GM18858 (cell line): ENCODE data around the gene ABHD15.
"Not testable (repeated sequence)": the region's sequence is repeated elsewhere in the genome, so short reads cannot be mapped to it uniquely, and the experiment has no call there.

Experiments used
- ATAC-seq: cut with Tn5 transposase; IDR thresholded peaks from one replicate; pipeline ENCODE4 v1.9.1; 2021; ENCODE audit not compliant: unreplicated experiment

Gene ABHD15

DNA sequence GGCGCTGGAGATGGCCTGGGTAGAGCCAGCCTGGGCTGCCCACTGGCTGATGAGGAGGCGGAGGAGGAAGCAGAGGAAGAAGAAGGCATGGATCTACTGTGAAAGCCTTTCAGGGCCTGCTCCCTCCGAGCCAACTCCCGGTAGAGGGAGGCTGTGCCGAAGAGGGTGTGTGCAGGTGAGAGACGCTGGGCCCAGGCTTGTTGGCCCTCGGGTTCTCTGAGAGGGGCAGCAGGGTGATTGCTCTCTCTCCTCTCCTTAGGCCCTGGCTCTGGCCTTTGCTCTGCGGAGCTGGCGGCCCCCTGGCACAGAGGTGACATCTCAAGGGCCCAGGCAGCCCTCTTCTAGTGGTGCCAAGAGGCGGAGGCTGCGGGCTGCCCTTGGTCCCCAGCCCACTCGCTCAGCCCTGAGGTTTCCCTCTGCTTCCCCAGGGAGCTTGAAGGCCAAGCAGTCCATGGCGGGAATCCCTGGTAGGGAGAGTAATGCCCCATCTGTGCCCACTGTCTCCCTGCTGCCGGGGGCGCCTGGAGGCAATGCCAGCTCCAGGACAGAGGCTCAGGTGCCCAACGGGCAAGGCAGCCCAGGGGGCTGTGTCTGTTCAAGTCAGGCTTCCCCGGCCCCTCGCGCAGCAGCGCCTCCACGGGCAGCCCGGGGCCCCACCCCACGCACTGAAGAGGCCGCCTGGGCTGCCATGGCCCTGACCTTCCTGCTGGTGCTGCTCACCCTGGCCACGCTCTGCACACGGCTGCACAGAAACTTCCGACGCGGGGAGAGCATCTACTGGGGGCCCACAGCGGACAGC is 5.2 kb upstream of the ABHD15 start:
- ATAC-seq = no peak

DNA sequence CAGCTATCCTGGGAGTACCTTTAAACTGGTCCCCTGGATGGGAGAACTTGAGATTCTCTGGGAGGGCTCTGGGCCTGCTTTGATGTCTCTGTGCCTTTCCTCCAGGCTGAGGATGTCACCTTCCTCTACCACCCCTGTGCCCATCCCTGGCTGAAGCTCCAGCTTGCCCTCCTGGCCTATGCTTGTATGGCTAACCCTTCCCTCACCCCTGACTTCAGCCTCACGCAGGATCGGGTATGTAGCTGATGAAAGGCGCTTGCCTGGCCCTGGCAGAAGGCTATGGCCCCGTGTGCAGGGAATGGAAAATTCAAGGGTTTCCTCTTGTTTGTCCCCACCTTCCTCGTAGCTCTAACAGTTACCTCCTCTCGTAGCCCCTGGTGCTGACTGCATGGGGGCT is 4.6 kb upstream of the ABHD15 start:
- no peak for ATAC-seq

DNA sequence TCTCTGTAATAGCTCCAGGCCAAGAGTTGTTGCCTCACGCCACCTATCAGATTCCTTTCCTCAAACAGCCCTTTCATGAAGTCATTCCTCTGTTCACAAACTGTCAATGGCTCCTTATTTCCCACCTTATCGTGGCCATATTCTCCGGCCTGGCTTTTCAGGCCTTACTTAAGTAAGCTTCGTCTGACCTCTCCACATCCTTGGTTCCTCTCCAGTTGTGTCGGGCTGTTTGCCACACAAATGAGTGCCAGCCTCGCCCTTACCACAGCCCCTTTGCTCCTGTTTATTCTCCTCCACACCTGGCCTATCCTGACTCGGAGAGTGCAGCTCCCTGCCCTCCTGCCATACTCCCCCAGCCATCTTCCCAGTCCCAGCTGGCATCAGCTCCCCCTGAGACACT is 3.7 kb upstream of the ABHD15 start:
- ATAC-seq = no peak

DNA sequence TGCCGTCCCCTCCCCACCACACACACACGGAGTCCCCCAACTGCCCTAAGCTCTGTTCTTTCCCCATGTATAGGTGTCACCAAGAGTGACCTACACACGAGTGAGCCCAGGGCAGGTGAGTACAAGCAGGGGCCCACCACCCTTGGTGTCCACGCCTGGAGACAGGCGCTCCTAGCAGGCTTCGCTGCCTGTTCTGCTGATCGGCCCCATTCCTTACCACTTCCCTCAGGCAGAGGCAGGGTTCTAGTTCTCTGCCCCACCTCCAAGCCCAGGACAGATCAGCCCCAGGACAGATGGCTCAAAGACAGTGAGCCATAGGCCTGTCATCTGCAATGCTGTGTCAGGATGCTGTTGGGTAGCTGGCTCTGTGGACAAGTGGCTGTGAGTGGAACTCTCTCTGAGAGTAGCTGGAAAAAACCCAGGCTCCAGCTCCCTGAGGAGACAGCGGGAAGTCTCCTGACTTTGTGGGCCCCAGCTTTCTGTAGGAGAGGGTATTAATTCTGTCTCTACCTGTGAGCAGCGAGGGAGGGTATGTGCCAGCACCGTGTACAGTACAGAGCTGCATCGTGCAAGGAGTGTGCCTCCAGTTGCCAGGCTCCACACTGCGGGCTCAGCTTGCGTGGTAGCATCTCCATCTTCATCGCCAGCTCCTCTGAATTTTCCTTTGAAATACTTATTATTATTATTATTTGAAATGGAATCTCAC is 2.6 kb upstream of the ABHD15 start:
- no peak for ATAC-seq

DNA sequence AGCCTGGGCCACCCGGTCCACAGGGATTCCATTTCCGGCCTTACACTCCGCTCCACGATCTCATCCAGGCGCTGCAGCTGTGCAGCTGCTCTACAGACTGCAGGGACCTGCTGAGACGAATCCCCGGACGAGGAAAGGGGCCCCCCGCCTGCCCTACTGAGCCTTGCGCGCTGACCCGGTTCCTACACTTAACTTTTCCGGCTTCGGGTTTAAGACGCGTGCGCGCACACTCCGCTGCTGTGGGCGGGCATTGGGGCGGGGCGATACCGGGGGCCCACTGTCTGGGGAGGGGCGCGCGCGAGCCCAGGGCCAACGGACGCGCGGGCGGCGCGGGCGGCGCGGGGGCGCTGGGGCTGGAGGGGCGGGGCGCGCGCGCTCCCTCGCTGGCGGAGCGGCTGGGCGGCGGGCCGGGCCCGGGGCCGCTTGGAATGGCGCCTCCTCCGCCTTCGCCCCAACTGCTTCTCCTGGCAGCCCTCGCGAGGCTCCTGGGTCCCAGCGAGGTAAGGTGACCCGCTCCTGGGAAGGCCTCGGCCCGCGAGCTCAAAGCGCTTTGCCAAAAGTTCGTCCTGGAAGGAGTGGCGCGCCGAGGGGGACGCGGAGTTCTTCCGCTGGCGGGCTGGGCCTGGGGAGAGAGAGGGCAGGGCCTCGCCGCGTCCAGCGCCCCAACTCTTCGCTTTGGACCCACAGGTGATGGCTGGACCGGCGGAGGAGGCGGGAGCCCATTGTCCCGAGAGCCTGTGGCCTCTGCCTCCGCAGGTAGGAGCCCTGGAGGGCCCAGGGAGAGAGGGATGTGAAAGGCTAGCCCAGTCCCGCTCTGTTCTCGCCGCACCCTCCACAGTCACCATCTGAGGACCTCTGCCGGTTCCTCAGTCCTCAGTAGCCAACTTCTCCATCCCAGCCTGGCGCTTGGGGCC is 1.8 kb upstream of the ABHD15 start, which contains the start of gene TP53I13:
Gene TP53I13, plus strand, starts transcription at position 371 of the 914 bp plus-strand sequence. Its CDS starts 58 bp downstream, at position 429.
- no peak for ATAC-seq

DNA sequence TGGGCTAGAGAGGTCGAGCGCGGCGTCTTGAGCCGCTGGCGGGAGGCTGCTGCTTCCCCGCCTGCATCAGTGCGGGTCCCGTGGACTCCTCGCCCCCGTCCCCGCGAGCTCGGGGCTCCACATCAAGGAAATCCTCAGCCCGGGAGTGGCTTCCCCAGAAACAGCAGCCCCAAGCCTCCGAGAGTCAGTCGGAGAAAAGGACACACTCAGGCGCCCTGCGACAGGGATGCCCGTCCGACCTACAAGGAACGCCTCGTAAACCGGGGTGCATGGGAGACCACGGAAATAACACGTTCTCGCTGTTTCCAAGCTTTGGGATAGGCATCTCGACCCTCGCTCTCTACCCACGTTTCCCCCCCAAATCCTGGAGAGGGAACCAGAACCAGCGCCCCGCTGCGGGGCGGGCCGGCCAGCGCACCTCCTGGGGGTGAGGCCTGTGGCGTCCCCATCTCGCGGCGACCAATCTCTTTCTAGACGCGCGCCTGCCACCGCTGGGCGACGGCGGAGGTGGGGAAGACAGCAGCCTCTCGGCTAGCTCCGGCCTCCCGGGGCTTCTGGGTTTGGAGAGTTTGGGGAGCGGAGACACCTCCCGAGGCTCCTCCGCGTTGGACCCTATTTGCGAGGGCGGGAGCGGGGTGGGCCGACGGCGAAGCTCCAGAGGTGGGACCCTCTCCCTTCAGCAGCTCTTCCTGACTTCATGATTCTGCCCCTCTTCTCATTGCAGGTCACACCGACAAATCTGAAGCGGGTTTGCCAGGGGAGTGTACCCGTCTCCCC is 905 bp upstream of the ABHD15 start:
- no peak for ATAC-seq

DNA sequence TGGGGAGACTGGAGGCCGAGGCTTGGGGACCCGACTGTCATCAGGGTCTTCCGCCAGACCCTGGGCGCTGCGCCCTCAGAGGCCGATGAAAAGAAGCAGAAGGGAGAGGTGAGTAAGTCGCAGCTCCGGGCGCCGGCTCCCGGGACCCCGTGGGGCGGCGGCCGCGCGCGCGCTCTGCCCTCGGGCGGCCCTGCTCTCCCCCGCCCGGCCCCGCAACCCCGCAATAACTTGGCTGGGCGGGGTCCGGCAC is 392 bp upstream of the ABHD15 start:
- ATAC-seq = no peak

DNA sequence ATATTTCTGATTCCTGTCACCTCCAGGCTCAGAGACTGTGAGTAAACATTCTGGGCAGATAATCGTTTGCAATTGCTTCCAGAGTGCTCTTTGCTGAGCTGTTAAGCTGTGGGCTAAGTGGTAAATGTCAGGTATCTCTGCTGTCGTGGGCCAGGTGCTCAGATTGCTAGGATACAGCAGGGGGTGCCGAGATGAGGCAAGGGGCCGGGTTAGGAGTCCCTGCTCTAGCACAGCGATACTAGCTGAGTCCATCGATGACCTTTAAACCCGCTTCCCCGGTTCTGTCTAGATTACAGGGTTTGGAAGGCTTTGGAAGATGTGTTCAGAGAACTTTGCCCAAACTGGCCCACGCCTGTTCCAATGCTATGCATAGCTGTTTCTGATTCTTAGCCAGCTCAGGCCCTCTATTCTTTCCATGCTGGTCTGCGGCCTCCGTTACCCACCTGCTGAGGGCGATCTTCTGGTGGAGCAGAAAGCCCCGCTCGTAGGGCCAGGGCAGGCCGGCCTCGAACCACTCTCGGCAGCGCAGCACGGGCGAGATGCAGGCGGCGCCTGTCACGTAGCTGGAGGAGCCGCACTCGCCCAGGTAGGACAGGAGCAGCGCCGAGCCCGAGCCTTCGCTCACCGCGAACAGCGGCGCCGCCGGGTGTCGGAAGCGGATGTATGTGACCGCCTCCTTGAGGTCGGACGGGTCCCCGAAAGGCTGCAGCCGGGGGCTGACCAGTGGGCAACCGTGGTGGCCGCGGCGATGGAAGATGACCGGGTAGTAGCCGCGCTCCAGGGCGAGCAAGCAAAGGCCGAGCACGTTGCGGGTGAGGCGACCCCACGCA is 979 bp downstream of the ABHD15 start:
- ATAC-seq = no peak

DNA sequence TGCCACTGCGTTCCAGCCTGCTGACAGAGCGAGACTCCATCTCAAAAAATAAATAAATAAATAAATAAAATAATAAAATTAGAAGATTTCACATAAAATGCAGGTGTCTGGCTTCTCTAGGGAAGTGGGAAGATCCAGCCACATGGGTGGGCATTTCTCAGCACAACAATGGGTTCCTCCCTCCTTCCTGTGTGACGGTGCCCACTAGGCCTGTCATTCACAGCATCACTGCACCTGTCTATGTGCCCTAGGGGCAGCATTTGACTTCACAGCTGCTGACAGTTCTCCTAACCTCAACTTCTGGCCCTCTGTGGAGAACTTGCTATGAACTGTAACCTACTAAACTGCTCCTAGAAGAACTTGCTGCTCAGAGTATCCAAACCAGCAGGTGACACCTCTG is 3.0 kb downstream of the ABHD15 start:
- no peak for ATAC-seq

DNA sequence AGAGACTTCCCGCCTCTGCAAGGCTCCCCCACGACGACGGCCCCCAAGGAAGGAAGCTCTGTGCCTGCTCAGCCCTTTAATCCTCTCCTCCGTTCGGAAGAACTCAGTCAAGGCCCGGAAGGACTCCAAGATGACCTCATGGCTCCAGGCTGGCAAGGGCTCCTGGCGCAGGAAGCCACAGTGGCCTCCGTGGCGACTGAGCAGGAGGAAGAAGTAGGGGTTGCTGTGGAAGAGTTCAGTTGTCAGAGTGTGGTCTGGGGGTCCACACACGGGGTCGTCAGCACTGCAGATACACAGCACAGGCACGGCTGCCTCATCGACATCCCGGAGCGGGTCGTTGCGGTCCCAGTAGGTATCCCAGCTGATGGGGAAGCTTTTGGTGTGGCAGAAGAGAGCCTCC is 4.2 kb downstream of the ABHD15 start:
- ATAC-seq = no peak

DNA sequence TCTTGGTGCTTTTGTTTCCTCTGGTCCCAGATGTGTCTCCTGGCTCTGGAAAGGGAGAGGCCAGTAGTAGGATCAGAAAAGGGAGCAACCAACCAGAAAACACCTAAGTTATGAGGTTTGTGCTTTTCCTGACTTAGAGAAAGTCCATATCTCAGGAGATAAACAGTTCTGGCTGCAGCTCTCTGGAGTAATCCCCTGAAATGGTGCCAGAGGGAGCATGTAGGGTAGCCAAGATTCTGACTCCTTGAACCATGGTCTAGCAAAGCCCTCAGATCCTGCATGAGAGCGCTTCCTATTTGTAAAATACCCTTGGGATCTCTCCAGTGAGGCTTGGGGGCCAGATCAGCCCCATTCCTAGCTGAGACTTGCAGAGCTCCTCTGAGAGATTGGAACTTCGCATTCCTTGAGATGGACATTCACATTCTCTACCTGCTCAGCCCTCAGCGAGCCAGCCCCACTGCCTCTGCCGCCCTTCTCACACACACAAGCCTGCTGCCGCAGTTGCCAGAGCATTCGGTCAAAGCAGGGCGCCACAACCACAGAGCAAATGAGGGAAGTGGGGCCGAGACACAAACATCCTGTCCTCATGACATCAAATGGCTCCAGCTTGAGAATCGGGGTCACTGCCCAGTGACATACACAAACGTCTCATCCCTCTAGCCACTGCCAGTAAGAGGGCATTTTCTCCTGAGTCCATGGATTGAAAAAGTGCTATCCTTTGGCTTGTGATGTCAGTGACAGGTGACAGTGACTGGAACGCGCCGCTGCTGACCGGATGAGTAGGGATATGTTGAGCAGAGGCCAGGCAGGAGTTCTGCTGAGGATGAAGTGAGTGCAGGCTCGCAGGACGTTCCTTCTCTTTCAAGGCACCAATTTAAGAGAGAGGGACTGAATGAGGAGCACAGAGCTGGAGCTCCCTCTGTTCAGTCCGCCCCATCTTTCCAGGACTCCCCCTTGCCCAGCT is 5.0 kb downstream of the ABHD15 start:
- no peak for ATAC-seq

DNA sequence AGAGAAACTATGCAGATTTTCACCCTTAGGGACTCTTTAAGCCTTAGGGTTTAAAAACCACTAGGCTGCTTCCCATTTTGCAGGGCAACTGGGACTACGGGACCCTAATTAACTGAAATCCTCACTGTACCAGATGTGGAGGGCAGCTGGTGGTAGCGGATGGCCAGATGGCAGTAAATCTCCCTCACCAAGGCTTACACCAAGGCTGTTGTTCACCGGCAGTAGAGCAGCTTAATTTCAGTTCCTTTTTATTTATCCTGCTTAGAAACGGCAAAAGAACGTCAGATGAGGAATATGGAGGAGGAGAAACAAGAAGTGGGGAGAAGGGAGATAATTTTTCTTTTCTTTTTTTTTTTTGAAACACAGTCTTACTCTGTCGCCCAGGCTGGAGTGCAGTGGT is 6.5 kb downstream of the ABHD15 start:
- no peak for ATAC-seq

DNA sequence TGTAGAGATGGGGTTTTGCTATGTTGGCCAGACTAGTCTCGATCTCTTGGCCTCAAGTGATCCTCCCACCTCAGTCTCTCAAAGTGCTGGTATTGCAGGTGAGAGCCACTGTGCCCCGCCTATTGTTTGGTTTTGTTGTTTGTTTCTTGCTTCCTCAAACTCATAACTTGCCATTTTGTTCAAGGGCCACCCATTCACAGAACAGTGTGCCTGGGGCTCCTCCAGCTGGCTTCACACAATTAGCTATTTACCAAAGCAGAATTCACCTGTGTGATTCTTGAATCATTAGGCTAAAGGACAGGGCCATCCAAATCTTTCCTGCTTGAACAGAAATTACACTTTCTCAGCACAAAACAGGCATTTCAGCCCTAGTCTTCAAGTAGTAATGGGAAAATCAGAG is 7.2 kb downstream of the ABHD15 start:
- ATAC-seq = no peak

DNA sequence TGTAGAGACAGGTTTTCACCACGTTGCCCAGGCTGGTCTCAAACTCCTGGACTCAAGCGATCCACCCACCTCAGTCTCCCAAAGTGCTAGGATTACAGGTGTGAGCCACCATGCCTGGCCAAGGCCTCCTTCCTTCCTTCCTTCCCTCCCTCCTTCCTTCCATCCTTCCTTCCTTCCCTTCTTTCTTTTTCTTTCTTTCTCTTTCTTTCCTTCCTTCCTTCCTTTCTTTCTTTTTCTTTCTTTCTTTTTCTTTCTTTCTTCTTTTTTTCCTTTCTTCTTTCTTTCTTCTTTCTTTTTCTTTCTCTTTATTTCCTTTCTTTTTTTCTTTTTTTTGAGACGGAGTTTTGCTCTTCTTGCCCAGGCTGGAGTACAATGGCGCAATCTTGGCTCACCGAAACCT is 8.7 kb downstream of the ABHD15 start:
- ATAC-seq = not testable (repeated sequence)

DNA sequence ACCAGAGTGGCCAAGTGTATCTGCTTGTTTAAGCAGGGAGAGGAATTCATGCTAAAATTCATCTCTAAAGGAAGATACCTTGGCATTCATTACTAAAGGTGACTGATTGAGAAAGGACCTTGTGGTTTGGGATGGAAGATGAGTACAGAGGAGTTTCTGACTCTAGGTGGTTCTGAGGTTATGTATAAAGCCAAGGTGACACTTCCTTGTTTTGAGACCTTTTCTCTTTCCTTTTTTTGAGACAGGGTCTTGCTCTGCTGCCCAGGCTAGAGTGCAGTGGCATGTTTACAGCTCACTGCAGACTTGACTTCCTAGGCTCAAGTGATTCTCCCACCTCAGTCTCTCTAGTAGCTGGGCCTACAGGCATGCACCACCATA is 9.1 kb downstream of the ABHD15 start:
- no peak for ATAC-seq

DNA sequence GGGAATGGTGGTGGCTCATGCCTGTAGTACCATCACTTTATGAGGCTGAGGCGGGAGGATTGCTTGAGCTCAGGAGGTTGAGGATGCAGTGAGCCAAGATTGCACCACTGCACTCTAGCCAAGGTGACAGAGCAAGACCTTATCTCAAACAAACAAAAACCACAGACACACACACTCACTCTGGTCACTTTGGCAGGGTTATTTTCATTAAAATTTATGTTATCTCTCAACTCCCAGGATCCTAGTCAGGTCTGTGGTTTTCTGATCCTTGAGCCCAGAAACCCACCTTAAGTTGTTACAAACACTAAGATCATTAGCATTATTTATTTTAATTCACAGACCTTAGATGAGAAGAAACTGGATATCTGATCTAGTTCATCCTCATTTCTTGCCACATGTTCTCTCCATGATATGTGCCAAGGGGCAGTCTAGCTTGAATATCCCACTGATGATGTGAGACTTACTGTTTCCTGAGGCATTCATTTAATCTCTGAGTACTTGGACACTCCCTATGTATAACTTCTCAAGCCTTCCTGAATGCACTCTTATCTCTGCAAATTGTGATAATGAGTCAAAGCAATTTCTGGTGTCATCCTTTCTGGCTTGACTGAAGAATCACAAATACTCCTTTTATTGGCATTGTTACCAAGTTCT is 9.6 kb downstream of the ABHD15 start:
- no peak for ATAC-seq

DNA sequence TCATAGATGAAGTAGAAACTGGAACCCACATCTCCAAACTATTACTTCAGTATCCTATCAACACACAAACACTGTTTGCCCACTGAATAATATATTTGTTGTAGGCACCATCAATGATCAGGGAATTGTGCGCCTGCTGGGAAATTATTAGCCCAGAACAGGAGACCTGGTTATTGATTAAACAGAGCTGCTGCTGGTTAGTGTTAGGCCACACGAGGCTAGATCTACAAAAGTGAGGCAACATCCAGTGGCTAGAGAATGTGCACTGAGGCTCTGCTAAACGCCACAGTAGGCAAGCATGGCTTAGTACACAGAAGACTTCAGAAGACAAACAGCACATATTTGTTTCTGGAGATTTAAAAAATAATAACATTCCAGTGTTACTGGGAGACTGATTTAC is 11.0 kb downstream of the ABHD15 start:
- no peak for ATAC-seq

DNA sequence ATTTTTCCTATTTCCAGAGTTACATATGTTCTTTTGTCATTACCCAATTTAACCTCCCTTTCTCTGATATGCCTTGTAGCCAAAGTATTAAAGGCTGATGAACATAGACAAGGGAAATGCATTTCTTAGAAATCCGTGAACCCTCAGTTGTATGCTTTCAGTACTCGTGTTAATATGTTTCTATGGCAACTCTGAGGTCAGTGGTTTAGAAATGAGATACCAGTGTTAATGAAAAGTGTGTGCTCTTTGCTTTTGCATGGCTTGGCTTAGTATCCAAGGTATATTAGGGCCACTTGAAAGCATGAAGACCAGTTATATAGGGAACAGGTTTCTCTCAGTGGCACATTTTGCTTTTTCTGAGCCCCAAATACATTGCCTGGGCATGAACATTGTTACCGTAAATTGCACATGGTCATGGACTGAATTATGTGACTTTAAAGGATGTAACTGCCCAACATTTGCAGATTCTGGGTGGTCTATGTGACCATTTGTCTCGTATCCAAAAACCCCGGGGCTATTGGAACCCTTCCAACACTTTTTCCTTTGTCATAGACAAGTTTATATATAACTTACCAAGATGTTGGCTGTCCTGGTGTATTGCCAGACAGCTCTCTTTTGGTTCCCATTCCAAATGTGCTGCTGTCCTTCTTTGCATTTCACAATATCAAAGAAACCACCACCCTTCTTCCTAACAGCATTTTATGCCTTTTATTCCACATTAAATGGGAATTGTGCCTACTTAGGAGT is 17.5 kb downstream of the ABHD15 start:
- no peak for ATAC-seq
